GM19372 (cell line): Measurements from ENCODE around the gene DDX54.
"Not testable (repeated sequence)": the region's sequence is repeated elsewhere in the genome, so short reads cannot be mapped to it uniquely, and the experiment has no call there.

Source experiments
- ATAC-seq: cut with Tn5 transposase; IDR thresholded peaks from one replicate; pipeline ENCODE4 v1.9.1; 2021; ENCODE audit warnings: mild to moderate bottlenecking, low read depth, moderate library complexity; ENCODE audit not compliant: unreplicated experiment

Gene DDX54

GRCh38 chr12:113145720-113146551 is 39.3 kb downstream of the DDX54 start:
- no peak for ATAC-seq

GRCh38 chr12:113144806-113145205 is 40.5 kb downstream of the DDX54 start:
- no peak for ATAC-seq

GRCh38 chr12:113143959-113144358 is 41.3 kb downstream of the DDX54 start:
- ATAC-seq, result no peak

- ATAC-seq, result no peak
These were observed 42.4 kb downstream of the DDX54 start for GRCh38 chr12:113142886-113143332.

- no peak for ATAC-seq
These were observed 42.9 kb downstream of the DDX54 start for GRCh38 chr12:113142173-113142885.

GRCh38 chr12:113141716-113142115 is 43.6 kb downstream of the DDX54 start:
- not testable (repeated sequence) for ATAC-seq

GRCh38 chr12:113140706-113141105 is 44.6 kb downstream of the DDX54 start:
- ATAC-seq, result no peak

- no peak for ATAC-seq
These were observed 46.5 kb downstream of the DDX54 start for GRCh38 chr12:113138826-113139225.

- ATAC-seq, result no peak
These were observed 47.2 kb downstream of the DDX54 start for GRCh38 chr12:113137861-113138783.

- no peak for ATAC-seq
These were observed 48.2 kb downstream of the DDX54 start for GRCh38 chr12:113136990-113137511.

- no peak for ATAC-seq
These were observed 48.9 kb downstream of the DDX54 start for GRCh38 chr12:113136128-113136989.

GRCh38 chr12:113135178-113136127 is 49.8 kb downstream of the DDX54 start, which contains the start of gene RASAL1:
Gene RASAL1 (minus strand): TSS chr12:113135761. CDS start chr12:113135462, 299 bp downstream.
- no peak for ATAC-seq

- no peak for ATAC-seq
These were observed 50.7 kb downstream of the DDX54 start for GRCh38 chr12:113134521-113134951.

- ATAC-seq, result no peak
These were observed 51.2 kb downstream of the DDX54 start for GRCh38 chr12:113134071-113134470.

GRCh38 chr12:113133666-113134065 is 51.6 kb downstream of the DDX54 start:
- no peak for ATAC-seq

GRCh38 chr12:113133036-113133435 is 52.2 kb downstream of the DDX54 start:
- no peak for ATAC-seq

- ATAC-seq, result no peak
These were observed 53.7 kb downstream of the DDX54 start for GRCh38 chr12:113131556-113131955.

GRCh38 chr12:113130457-113131135 is 54.7 kb downstream of the DDX54 start:
- no peak for ATAC-seq
